Stimulated activated CD8-positive, alpha-beta memory T cell treated with anti-CD3 and anti-CD28 coated beads, Interleukin-4, amount 100 ng/mL, for 48 hours (primary cell): ENCODE results near the gene TSPAN12.
"Not testable (repeated sequence)": the region's sequence is repeated elsewhere in the genome, so short reads cannot be mapped to it uniquely, and the experiment has no call there.

Experiments
- DNase-seq: peaks from one replicate; pipeline ENCODE4 v3.0.0-alpha.2; 2020

The TSPAN12 gene

DNA sequence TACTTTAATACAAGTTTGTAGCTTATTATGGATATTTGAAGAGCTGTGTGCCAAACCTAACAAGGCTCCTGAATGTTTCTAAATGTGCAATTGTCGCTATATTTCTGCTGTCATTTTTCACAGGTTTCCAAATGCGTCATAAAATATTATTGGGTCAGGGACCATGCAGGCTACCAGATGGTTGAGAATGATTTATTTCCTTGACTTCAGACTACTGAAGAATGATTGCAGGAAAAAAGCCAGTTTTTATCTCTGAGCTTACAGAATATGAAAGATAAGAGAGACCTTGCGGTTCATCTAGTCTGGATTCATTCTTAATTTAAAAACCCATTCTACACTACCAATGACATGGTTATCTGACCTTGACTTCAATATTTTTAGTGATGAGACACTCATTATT lies 55.2 kb downstream of the TSPAN12 start:
- DNase-seq: no peak

DNA sequence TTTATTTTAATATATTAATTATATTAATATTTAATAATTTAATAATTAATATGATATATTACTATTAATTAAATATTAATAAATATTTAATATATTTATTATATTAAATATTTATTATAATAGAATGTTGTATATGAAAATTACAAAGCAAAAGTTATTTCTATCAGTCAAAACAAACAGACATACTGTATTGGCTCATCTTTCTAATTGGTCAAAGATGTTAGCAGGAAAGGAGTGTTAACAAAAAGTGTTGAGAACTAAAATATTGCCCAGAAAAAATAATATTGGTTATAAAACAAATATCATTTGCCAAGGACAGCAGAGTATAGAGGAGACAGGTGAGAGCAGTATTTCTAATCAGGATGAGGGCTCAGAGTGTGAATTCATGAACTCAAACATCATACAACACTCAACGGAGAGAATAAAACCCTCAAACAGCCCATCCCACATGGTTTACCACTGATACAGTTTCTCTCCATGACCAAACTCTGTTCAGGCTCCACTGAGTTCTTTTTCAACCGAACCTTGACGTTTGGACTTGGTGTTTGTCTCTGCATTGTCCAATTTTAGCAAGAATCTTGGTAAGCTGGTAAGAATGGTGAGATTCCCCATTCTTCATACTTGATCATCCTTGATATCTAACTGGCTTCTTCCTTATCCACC lies 58.0 kb downstream of the TSPAN12 start:
- no peak for DNase-seq

DNA sequence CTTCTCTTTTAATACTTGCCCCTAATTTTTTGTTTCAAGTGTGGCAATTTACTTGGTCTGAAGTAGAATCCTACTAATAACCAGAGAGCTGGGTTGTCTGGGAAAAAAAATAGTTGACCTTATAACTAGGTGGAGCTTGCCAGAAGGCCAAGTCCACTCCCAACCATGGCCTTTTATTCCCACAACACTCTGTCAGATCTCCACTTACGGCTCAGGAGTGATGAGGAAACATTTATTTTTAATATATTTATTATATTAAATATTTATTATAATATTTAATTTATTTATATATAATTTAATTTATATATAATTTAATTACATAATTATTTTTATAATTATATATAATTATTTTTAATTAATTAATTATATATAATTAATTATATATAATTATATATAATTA lies 58.8 kb downstream of the TSPAN12 start:
- DNase-seq: no peak

DNA sequence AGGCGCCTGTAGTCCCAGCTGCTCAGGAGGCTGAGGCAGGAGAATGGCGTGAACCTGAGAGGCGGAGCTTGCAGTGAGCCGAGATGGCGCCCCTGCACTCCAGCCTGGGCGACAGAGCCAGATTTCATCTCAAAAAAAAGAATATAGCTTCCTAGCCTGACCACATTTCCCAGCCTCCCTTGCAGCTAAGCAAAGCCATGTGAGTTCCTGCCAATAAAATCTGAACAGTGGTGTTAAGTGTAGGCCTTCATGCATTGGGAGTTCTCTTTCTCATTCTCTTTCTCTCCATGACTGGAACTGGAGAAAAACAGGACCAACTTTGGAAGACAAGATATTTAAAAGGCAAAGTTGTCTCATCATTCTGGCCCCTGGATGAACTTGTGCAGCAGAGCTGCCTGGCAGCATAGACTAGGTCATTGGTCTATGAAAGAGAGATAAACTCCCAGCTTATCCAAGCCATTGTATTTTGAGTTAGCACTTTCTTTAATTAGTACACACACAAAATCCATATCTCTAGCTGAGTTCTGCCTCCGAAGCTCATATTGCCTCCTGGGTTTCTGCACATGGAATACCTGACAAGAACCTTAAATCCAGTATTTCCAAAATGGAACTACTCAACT lies 60.8 kb downstream of the TSPAN12 start:
- no peak for DNase-seq

DNA sequence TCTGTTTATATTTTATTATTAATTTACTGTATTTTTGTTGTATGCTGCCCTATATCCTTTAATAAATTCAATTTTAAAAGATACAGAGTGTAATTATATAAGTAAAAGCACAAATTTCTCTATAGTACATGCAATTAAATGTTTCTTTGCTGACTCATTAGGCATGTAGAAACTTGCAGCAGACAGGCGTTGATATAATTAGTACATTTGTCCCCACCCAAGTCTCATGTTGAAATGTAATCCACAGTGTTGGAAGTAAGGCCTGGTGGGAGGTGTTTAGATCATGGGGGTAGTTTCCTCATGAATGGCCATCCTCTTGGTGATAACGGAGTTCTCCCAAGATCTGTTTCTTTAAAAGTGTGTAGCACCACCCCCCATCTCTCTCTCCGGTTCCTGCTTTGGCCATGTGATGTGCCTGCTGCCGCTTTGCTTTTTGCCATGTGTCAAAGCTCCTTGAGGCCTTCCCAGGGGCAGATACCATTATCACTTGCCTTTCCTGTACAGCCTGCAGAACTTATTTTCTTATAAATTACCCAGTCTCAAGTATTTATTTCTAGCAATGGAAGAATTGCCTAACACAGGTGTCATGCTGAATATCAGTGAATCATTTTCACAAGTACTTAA lies 63.7 kb downstream of the TSPAN12 start:
- DNase-seq: no peak

DNA sequence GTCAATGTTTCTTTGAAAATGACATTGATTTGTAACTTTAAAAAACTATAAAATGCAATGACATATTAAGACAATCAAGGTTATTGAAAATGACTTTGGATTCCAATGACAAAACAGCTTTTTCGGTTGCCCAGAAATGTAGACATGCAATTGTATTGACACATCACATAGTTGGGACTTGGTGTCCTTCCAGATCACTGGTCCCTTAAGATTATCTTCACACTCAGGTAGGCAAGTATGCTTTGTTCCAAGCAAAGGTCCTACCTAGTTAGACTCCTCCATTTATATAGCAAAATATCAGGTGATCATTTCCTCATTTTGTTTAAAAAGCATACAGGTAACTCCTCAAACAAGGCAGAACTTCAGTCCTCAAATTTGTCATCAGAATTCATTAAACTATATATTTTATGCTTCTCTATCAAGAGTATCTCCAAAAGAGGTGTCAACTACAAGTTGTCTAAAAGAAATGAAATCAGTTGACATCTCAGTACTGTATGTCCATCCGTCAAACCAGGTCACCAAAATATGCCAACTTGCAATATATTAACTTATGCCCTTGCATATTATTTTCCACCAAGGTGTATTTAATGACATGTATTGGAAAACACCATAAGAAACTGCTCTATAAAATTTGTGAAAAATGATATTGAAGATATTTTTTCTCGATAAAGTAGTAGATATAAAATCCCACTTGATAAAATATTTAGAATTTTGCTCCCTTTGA lies 64.6 kb downstream of the TSPAN12 start:
- DNase-seq: no peak

DNA sequence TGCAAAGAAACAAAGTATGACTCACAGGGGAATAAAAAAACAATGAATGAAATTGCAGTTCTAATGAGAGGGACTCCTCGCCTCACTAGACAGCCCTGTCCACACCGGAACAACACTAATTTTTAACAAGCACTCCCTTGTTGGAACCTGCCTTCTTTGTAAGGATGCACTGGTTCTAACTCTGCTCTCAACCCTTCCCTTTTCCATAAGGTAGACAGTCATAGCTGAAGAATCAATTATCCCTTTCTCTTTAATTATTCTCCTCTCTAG lies 65.1 kb downstream of the TSPAN12 start:
- no peak for DNase-seq

DNA sequence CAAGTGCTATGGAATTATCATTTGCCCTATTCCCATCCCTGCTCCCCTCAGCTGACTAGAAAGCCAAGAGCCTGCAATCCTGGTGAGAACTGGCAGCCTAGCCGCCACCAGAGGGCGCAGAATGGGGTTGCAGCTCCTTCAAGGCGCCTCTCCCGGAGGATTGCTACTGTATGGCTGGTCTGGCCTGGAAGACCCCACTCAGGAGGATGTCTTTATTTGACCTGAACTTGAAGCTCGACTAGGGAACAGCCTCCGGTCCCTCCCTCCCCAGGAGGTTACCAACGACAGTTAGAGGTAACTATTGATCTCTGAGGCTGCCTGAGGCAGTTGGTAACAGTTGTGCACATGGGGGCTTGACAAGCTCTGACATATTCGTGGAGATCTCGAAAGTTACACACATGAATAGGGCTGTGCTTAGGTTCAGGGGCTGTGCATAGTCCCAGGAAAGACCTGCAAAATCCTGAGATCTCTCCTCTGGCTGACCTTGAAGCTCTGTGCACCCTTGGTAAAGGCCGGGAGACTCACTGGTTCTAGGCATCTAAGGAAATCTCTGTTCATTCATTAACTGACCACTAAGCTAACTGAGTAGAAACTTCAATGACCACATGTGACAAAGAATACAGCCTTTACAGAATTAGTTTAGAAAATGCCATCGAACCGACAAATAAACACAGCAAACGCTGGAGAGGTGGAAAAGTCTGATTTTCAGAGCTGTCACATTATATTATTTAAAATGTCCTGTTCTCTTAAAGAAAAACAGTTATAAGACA lies 65.7 kb downstream of the TSPAN12 start:
- peak; percentile 81 for DNase-seq

DNA sequence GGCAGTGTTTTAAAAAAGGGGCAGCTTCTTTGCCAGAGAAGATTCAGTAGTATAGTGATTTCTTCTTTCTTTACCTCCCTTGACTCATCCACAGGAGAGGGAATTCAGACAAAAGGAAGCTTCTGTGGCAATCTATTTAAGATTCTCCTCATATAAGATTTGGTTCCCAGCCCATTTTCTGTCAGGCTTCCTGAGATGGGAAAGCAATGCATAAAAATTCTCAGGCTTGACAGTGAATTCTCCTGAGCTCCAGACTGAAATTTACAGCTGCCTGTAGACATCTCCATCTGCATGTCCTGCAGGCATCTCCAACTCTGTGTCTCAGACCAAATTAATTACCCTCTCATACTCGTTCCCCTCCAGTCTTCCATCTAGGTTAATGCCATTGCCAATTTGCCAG lies 72.8 kb downstream of the TSPAN12 start:
- no peak for DNase-seq

DNA sequence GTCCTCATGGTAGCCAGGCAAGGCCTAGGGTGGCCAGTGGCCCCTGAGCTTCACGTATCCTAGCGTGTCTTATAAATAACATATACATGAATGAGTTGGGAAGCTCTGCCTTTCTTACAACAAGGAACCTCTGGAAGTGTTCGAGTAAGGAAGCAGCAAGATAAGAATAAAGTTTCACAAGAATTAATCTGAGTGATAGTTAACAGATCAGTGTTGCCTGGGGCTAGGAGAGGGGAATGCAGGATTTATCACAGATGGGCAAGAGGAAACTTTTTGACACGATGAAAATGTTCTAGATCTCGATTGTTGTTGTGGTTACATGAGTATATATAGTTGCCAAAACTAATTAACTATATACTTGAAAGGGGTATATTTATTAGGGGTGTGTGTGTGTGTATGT lies 74.2 kb downstream of the TSPAN12 start:
- DNase-seq: no peak

DNA sequence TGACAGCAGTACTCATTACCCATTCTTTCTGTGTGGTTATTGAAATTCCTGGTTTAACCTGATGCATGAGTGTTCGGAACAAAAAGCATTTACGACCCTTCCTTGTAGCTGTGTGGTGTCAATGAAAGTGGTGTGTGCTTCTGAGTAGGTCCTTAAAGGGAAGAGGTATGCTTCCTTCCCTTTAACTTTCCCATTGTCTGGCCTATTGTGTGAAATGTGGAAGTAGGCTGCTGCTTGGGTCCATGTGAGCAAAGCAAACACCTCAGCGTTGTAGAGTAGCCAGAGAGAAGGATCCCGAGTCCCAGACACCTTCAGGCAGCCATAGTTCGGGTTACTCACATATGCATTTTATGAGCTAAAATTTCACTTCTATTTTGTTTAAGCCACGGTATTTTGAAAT lies 74.7 kb downstream of the TSPAN12 start:
- no peak for DNase-seq

DNA sequence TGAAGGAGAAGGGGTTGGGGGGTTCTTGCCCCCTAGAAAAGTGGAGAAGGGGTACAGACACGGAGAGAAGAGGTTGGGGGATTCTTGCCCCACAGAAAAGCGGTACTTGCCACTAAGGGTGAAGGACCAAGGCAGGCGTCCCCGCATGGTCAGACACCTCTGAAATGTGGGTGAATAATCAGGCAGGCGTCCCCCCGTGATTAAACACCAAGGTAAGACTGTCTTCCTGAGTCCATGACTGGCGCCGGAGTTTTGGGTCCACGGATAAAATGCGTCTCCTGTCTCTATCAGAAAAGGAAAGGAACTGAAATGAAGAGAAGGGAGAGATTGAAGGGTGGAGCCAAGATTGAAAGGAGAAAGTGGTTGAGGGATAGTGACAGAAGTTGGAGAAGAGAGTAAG lies 76.0 kb downstream of the TSPAN12 start:
- DNase-seq: not testable (repeated sequence)

DNA sequence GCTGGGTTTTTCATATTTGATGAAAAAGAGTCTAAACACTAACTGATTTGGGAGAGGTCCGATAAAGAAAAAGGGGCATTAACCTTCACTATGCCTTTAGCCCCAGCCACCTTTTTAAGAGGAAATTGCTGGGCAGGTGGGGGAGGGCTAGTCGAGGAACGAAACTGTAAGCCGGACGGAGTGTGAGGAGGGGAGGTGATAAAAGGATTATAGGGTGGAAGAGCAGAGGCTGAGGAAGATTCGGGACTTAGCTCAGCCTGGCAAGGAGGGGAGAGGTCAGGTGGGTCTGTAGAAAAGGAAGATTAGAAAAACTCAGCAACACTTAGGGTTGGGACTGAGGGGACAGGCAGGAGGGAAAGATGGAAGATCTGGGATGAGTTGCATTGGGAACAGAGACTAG lies 77.0 kb downstream of the TSPAN12 start:
- no peak for DNase-seq

DNA sequence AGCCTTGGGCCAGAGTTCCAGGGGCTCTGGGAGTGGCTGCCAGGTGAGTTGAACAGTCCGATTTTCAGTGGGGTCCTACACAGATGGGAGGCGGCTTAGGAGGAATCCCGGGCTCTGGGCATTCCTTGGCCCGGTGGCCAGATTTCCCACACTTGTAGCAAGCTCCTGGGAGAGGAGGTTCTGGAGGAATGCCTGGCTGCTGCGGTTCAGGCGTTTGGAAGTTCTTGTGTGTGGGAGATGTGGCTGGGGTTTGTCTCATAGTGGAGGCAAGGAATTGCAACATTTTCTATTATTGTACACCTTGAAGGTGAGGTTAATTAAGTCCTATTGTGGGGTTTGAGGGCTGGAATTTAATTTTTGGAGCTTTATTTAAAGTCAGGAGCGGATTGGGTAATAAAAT lies 77.5 kb downstream of the TSPAN12 start:
- DNase-seq: not testable (repeated sequence)

DNA sequence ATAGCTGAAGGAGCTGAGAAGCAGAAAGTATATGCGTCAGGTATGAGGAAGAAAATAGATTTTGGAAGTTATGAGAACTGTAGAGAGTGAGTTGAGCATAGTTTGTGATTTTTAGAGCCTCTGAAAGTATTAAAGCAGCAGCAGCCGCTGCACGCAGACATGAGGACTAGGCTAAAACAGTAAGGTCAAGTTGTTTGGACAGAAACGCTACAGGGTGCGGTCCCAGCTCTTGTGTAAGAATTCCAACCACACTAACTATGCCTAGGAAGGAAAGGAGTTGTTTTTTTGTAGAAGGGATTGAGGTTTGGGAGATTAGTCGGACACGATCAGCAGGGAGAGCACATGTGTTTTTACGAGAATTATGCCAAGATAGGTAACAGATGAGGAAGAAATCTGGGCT lies 78.9 kb downstream of the TSPAN12 start:
- DNase-seq: not testable (repeated sequence)

DNA sequence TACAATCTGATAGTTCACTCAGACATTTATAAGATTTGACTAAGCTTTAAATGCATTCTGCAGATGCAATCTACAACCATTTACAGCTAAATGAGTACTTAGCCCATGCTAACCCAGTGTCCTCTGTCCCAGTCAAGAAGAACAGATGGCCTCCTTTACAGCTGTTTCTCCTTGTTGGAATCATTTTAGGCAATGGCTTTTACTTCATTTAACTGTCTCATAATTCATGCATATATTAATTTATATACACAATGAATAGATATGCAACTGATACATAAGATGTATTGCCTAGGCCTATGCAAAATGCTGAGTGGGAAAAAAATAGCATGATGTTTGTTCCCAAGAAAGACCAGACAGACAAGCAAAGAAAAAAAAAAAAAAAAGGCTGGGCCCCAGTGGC lies 82.2 kb downstream of the TSPAN12 start:
- no peak for DNase-seq

DNA sequence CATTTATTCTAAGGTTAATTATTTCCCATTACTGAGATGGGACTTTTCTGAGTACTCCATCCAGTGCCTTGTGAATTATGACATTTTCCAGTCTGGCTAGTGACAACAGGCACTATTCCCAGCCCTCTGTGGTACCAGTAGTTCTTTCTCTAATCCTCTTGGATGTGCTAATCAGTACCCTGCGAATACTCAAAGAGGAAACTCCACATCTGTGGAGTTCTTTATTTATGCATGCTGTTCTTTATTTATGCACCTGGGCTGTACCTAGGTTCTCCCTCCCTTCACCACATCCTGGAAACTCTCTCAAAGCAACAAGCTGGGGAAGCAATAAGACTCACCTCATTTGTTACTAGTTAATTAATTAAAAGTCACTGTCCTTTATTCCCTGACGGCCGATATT lies 83.5 kb downstream of the TSPAN12 start:
- no peak for DNase-seq

DNA sequence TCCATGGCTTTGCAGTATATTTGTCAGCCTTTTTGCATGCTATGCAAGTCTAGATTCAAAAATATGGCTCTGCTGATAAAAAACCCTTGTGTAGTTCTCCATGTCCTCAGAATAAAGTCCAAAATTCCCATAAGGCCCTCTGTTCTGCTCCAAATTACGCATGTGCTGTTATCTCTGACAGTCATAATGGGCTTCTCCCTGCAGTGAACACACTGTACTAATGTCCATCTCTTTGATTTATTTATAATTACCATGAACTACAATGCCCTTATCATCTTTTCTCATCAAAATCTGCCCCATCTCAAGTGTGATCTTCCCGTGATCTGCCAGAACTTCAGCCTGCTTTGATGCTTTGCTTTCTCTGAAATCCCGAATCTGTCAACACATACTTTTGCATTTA lies 87.7 kb downstream of the TSPAN12 start:
- DNase-seq: no peak

DNA sequence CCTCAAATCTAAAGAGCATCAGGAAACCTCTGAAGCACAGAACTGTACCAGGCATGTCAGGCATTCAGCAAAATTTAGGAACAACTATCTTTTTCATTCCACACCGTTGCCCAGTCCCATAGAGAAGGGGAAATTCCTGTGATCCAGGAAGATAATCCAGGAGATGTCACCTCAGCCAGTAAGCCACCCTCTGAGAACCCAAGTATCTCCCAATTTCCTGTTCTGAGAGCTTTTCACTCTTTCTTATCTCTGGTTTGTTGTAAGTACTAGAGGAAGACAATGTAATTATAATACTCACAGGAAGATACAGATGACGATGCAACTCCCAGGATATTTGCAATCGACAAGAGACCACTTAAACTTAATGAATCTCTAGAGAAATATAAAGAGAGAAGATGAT lies 97.1 kb downstream of the TSPAN12 start:
- DNase-seq: no peak

DNA sequence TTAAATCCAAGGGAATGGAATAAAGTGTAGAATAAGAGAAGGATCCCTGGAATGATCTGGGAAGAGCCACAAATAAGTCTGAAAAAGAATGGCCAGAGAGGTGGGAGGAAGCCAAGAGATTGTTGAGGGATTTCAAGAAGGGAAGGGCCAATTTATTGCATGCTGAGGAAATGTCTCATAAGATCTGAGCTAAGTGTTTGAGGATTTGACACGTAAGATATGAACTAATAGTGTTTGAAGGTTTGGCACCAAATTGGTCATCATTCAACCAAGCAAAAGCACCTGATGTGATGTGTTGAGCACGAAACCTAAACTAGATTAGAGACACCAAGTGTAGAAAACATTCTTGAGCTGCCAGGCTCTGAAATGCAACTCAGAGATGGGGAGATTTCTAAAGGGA lies 97.9 kb downstream of the TSPAN12 start:
- DNase-seq: no peak

DNA sequence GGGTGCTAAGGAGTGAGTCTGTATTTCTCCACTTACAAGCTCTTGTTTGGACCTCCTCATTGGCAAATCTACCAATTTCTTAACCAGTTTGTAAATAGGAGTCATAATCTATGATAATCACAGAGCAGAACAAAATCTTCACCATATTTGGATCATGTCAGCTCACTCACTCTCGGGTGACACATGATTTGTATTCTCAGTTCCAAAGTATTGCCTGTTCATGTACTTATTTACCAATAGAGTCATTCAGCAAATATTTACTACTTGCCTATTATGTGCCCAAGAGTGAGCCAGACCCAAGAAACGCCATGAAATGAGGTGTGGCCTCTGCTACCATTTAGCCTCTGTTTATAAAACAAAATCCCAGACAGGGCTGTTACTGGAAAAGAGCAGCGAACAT lies 114.8 kb downstream of the TSPAN12 start:
- DNase-seq: no peak

DNA sequence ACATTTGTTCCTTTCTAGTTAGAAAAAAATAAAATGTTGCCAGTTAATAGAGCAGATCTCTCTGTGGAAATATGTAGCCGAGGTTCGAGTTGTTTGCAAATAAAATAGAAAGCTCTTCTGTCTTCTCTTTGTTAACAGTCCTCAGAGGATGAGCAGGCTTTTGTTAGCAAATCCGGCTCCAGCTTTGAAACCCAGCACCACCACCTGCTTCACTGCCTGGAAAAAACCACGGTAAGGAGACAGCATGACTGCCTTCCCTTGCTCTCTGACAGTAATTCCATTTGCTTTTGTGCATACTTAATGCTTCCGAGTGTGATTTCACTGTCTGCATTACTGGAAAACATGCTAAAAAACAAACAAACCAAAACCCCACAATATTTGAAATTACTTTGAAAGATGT lies 115.6 kb downstream of the TSPAN12 start:
- DNase-seq: no peak

DNA sequence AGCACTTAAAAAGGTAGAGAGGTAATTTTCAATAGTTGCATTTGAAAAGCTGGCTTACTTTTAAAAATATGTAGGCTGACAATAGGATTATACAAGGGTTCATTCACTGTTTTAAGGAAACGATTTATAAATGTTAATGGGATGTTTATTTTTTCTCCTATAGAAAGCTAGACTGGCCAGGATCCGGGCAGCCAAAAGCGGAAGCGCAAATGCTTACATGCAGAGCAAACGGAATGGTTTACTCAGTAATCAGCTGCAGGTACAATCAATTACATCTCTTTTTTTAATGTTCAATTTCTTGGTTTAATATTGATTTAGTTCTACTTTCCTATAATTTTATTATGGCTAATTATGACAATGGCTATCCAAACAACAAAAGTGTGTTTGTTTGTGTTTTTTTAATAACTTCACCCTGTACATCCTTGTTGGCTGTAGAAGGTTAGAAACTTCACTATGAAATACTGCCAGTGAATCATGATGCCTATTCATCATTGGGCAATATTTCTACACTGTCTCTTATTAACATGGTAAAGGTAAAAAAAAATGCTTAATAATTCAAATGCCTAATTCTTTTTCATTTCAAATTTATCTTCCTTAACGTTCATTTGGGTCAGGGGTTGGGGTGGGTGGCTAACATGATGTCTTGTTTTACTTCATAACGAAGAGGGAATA lies 116.4 kb downstream of the TSPAN12 start:
- DNase-seq: no peak
